NCI-H1694 treated with DMSO at 0.1 percent for 48 hours (cell line): ENCODE results near the gene COLEC12.
A peak's percentile ranks its signal among the peaks of the same experiment; 100 is the strongest.

Experiments
- DNase-seq: peaks from one replicate; lab custom pipeline; 2025; lab: John Stamatoyannopoulos, UW

Gene COLEC12

DNA sequence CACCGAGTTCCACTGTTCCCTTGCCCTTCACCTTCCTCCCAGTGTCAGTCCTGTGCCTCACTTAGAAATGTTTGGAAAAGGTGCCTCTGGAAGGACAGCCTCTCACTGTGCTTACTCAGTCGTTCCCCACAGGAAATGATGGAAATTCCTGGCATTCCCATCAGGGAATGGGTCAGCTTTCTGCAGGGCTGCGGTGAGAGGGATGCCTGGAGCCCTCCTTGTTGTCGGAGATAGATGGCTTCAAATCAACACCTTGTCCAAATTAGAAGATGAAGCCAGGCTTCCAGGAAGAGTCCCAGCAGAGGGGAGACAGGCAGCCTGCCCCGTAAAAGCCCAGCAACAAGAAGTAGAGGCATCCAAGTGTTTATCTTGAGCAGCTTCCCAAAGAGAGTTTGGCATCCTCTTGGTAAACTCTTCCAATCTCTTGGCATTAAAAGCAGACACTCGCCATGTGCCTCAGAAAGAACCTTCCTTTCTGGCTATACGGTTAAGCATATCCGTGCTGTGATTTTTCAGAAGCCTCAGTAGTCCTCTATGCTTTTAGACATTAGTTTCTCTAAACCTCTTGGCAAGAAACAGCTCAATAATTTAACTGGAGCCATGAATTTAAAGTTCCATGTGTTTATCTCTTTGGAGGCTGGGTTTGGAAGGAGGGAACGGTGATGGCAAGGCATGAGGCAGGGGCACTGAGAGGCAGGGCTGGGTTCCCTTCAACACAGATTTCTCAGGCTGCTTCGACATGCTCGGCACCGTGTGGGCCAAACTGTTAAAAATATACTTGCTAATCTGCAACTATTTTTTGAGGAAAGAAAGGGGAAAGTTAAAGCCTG lies 25.1 kb downstream of the COLEC12 start:
- no peak for DNase-seq

GRCh38 chr18:474416-474815 lies 26.1 kb downstream of the COLEC12 start:
- DNase-seq = no peak

- DNase-seq = no peak
These were observed 26.7 kb downstream of the COLEC12 start for GRCh38 chr18:473802-474201.

DNA sequence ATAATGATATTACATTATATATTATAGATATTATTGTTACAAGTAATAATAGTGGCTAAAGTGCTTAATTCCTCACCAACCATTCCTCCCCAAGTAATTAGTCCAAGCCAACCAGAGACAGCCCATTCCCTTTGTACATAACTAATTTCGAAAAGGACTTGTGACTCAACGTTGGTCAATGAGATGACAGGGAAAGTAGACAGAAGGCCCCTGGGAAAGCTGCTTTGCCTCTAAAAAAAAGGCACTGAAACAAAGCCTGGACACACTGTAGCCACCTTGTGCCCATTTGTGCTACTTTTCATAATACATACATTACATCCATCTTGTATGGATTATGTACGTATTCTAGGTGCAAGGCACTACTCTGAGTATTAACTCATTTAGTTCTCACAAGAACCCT lies 28.8 kb downstream of the COLEC12 start:
- no peak for DNase-seq

GRCh38 chr18:470661-471501 lies 29.6 kb downstream of the COLEC12 start:
- no peak for DNase-seq

DNA sequence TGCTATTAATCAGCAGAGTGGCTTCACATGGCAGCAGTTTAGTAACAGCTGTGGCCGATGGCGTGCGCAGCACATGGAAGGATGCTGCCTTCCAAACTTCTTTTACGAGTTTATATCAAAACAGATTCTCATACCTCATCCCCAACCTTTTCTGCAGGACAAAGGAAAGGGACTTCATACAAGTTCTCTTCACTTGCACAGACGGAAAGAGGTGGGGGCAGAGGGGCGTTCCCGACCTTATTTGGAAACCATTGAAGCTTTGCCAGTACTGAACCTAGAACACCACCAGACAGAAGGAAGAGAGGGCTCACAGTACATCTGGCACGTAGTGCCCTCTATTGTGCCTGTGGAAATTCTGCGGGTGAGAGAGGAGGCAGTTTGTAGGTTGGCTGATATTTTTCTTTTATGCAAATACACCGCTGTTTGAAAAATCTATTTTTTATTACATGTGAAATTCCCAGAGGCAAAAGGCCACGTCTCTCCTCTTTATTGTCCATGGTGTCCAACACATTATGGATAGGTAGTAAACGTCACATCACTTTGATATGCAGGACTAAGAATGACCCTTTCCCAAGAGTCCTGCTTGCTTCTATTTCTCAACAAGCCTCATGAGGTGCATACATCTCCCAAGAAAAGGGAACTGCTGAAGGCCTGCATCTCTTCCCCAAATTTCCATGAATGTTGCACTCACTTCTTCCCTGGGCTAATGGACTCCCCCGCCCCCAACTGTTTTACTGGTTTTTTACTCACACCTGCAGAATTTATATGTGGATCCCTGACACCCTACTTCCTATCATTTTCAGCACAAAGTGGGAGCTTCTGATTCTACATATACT lies 31.3 kb downstream of the COLEC12 start:
- DNase-seq = peak; percentile 35

GRCh38 chr18:463827-464541 lies 36.5 kb downstream of the COLEC12 start:
- DNase-seq = no peak

DNA sequence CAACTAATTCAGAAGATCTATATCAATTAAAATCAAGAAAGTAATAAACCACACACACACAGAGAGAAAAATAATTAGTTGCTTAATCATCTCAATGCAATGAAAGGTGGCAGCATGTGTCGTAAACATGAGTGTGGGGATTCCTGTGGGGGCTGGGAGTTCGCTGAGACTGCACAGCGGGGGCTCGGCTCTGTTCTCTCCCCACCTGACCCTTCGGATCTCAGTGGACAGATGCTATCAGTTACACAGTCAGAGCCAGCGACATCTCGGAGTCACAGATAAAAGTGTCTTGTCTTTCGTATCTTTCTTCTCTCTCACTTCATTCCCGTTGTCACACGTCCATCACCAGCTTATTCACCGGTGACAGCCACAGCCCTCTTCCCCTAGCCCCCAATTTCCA lies 37.1 kb downstream of the COLEC12 start:
- DNase-seq = no peak

DNA sequence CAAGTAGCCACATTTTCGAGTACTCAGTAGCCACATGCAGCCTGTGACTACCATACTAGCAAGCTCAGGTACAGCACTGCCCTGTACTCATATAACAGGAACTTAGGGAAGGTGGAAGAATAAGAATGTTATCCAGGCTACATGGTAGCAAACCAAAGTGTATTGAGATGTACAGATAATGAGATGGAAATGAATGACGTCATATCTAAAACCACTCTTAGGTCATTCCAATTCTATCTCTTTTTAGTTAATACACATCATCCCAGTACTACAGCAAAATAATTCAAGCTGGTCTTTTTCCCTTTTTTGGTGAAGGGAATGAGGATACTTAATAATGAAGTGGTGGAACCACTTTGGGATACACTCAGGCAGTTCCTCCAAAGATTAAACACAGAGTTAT lies 38.7 kb downstream of the COLEC12 start:
- DNase-seq = no peak

- no peak for DNase-seq
These were observed 39.7 kb downstream of the COLEC12 start for GRCh38 chr18:460791-461190.

DNA sequence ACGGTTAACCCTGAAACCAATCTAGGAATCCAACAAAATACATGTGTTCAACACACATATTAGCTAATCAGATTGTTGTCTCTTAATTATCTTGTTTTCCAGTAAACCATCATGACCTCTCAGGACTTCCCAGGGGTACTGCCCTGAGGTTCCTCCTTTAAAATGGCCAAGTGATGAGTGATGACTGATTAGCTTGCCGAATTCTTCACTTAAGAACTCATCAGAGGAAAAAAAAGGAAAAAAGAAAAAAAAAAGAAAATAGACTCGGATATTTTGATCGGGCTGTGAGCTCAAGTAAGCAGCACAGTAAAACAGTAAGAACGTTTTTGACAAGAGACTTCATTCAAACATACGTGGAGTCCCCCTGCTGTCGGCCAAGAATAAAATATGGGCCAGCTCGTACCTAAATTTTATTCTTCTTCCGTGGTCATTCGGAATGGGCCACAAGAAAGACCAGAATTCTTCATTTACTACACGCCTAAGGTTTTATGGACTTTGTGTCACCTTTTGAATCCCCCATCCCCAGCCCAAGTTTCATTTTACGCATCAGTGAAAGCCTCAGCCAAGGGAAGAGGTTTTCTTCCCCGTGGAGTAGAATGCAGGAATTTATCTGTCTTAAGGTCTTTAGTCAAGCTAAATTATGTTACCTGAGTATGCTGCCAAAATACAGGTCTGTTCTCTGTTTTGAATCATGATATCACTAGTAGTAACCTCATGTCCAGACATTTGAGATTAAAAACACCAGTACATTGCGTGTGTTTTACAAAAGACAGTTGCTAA lies 40.5 kb downstream of the COLEC12 start:
- DNase-seq = no peak

GRCh38 chr18:457521-458412 lies 42.7 kb downstream of the COLEC12 start:
- no peak for DNase-seq

DNA sequence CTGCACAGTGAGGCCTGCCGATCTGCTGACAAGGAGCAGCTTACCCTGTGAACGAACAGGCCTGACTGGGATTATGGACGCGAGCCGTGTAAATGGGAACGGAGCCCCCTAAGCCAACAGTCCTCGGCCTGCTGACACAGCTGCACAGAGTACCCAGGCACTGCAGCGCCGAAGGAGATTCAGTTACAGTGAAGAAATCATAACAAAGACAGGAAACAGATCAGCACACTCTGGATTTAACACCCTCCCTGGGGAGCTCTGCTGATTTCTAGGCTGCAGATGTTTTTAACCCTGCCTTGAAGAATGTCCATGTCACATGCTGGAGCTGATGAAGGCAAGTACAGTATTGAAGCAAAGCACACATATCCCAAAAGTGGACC lies 43.4 kb downstream of the COLEC12 start:
- DNase-seq = no peak

- DNase-seq = no peak
These were observed 44.0 kb downstream of the COLEC12 start for GRCh38 chr18:456361-457139.

DNA sequence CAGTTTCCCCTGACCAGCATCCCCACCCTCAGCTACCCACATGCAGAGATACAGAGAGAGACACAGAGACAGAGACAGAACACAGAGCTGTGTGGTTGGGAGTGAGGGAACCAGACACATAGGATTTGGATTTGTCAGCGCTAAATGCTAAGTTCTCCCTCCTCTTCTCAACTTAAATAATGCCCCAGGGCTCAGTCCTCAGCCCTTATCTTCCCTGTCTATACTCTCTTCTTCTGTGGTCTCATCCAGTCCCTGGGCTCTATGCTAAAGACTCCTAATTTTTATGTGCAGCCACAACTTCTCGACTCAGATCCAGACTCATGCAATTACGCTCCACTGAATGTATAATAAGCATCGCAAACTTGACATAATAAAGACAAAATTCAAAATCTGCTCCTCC lies 47.1 kb downstream of the COLEC12 start:
- no peak for DNase-seq

- no peak for DNase-seq
These were observed 47.7 kb downstream of the COLEC12 start for GRCh38 chr18:452816-453215.

DNA sequence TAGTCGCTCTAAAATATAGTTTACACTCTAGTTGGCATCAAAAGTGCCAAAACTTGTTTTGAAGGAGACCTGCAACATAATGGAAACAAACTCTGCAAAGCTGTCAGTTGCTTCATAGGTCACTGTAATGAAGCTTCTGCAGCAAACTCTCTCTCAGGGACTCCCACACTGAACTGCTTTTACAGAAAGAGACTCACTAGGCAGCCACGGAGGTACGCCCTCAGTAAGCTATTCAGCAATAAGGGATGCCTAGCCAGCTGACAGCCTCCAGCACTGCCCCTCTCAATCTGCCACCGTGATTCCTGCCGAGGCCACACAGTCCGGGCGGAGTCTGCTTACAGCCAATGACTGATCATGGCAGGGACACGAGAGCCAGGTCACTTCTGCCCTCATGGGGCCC lies 51.1 kb downstream of the COLEC12 start:
- no peak for DNase-seq

- DNase-seq = no peak
These were observed 52.2 kb downstream of the COLEC12 start for GRCh38 chr18:448116-448790.
